CD14-positive monocyte (primary cell): ENCODE measurements around the gene IL13. TPM values are rescaled to one million over a fixed set of nuclear protein-coding genes. Genes with fewer than 3 reads are reported as not detected.

Experiments
- DNase-seq, 3 donors: peaks; one replicate each; pipeline ENCODE4 v3.0.0-alpha.2; 2011 to 2022
- H2AFZ ChIP-seq: 2 replicates; pipeline ENCODE4 v1.6.0; 2012; ENCODE audit warnings: mild to moderate bottlenecking, low read depth, low read length, inconsistent platforms; ENCODE audit not compliant: insufficient read depth, poor library complexity, severe bottlenecking
- H3K27ac ChIP-seq, 2 donors: 1 replicate in 1 of 2; 2 replicates in 1 of 2; pipeline ENCODE4 v1.5.1; 2012 to 2013; ENCODE audit warnings: low read length in 2 of 2, control low read depth in 1 of 2, inconsistent platforms in 1 of 2, low read depth in 1 of 2, mild to moderate bottlenecking in 1 of 2
- H3K27me3 ChIP-seq, 2 donors: one replicate each; pipeline versions ENCODE4 v1.6.0 to v1.6.1; 2011 to 2013; ENCODE audit warnings: low read length in 2 of 2; ENCODE audit not compliant: control insufficient read depth in 2 of 2, insufficient read depth in 2 of 2
- H3K36me3 ChIP-seq, 2 donors: replicated peaks in 1 of 2; 1 replicate in 1 of 2; 2 replicates in 1 of 2; pipeline versions ENCODE4 v1.5.1 to v1.6.1; 2012 to 2013; ENCODE audit warnings: low read length in 2 of 2, control low read depth in 1 of 2, inconsistent platforms in 1 of 2, mild to moderate bottlenecking in 1 of 2; ENCODE audit not compliant: insufficient read depth in 2 of 2, control insufficient read depth in 1 of 2
- H3K4me1 ChIP-seq, 2 donors: 1 replicate in 1 of 2; 2 replicates in 1 of 2; pipeline versions ENCODE4 v1.5.1 to v1.6.1; 2012 to 2013; ENCODE audit warnings: low read length in 2 of 2, control low read depth in 1 of 2, inconsistent platforms in 1 of 2, mild to moderate bottlenecking in 1 of 2, moderate library complexity in 1 of 2; ENCODE audit not compliant: insufficient read depth in 2 of 2, control insufficient read depth in 1 of 2
- H3K4me2 ChIP-seq: replicated peaks from 2 replicates; pipeline ENCODE3; 2012; ENCODE audit warnings: low read length, moderate library complexity, mild to moderate bottlenecking; ENCODE audit not compliant: poor library complexity, severe bottlenecking; ENCODE audit errors: extremely low read depth
- H3K4me3 ChIP-seq, 3 experiments: fragments of 200-600 bp in 1 of 3; sonication (generic) in 1 of 3; replicated peaks in 1 of 3; 1 replicate in 2 of 3; 2 replicates in 1 of 3; pipeline ENCODE4 v1.5.1; 2011 to 2013; ENCODE audit warnings: low read length in 3 of 3, mild to moderate bottlenecking in 3 of 3, control low read depth in 2 of 3, low read depth in 2 of 3, inconsistent platforms in 1 of 3, moderate library complexity in 1 of 3
- H3K79me2 ChIP-seq: 2 replicates; pipeline ENCODE4 v1.6.0; 2012; ENCODE audit warnings: mild to moderate bottlenecking, control low read depth, inconsistent platforms, low read length, moderate library complexity; ENCODE audit not compliant: insufficient read depth
- H3K9ac ChIP-seq: 2 replicates; pipeline ENCODE4 v1.6.0; 2017; ENCODE audit warnings: low read length, mild to moderate bottlenecking; ENCODE audit not compliant: insufficient read depth, poor library complexity, severe bottlenecking
- H3K9me3 ChIP-seq, 2 donors: replicated peaks in 1 of 2; 1 replicate in 1 of 2; 2 replicates in 1 of 2; pipeline versions ENCODE4 v1.5.1 to v1.6.1; 2012 to 2013; ENCODE audit warnings: low read length in 2 of 2, control low read depth in 1 of 2; ENCODE audit not compliant: control insufficient read depth in 1 of 2, insufficient read depth in 1 of 2
- H4K20me1 ChIP-seq: 2 replicates; pipeline ENCODE4 v1.6.0; 2012; ENCODE audit warnings: mild to moderate bottlenecking, low read length, control low read depth, moderate library complexity; ENCODE audit not compliant: insufficient read depth
- H3K27ac Mint-ChIP-seq, 7 donors: one replicate each; pipeline ENCODE4 v1.8.0; 2020; ENCODE audit warnings: mild to moderate bottlenecking in 7 of 7, mixed read lengths in 7 of 7, moderate library complexity in 6 of 7, inconsistent platforms in 2 of 7
- H3K27me3 Mint-ChIP-seq, 3 donors: one replicate each; pipeline ENCODE4 v1.8.0; 2021 to 2022; ENCODE audit warnings: low read depth in 3 of 3, mild to moderate bottlenecking in 3 of 3, mixed read lengths in 3 of 3, moderate library complexity in 3 of 3, inconsistent platforms in 1 of 3
- H3K36me3 Mint-ChIP-seq, 2 donors: one replicate each; pipeline ENCODE4 v1.8.0; 2020; ENCODE audit warnings: mixed read lengths in 2 of 2, inconsistent platforms in 1 of 2, mild to moderate bottlenecking in 1 of 2
- H3K4me1 Mint-ChIP-seq: one replicate; pipeline ENCODE4 v1.8.0; 2020; ENCODE audit warnings: mild to moderate bottlenecking, mixed read lengths
- H3K4me3 Mint-ChIP-seq, 2 donors: one replicate each; pipeline ENCODE4 v1.8.0; 2020; ENCODE audit warnings: mild to moderate bottlenecking in 2 of 2, mixed read lengths in 2 of 2, moderate library complexity in 1 of 2
- H3K9me3 Mint-ChIP-seq, 7 donors: one replicate each; pipeline ENCODE4 v1.8.0; 2020 to 2022; ENCODE audit warnings: mixed read lengths in 7 of 7, mild to moderate bottlenecking in 6 of 7, moderate library complexity in 6 of 7, inconsistent platforms in 2 of 7
- WGBS: methylation state at CpG from one replicate; pipeline ENCODE4 v1.1.5; 2013; ENCODE audit warnings: missing lambda C conversion rate; ENCODE audit not compliant: insufficient coverage; 5-methylcytosine and 5-hydroxymethylcytosine counted together
- intact Hi-C, 2 donors: fragments of 100-400 bp; cut with micrococcal nuclease; formaldehyde crosslinking; loops; one replicate each; pipeline versions ENCODE4 v1.15.0 to v1.15.1; 2023
- polyA plus RNA-seq, 3 donors: library from polyadenylated mRNA; depleted of rRNA in 1 of 3; unstranded in 2 of 3; stranded (reverse) in 1 of 3; fragments of 300-500 nt in 2 of 3; fragments of >200 nt in 1 of 3; fragmentation: Illumina TruSeq in 2 of 3; gene quantifications; 1 replicate in 2 of 3; 2 replicates in 1 of 3; pipeline ENCODE4 v1.2.3, GENCODE V29; 2012 to 2021
- TF ChIP-seq, protein P1 (sequence below): fragments of 200-600 bp; IDR thresholded peaks from one replicate; pipeline ENCODE4 v1.8.0; 2022; ENCODE audit warnings: antibody characterized with exemption, mild to moderate bottlenecking

Gene IL13
- polyA plus RNA-seq, 3 donors = not detected

- no peaks in the 10 kb centered on the region for H3K4me1 ChIP-seq
- no peaks in the 10 kb centered on the region for H3K4me1 Mint-ChIP-seq
- peaks cover 5 to 15% (median 14%) of the 10 kb centered on the region in 7 donors for H3K9me3 Mint-ChIP-seq
- no peaks in the 10 kb centered on the region for H4K20me1 ChIP-seq
- H3K9me3 ChIP-seq = peaks cover 0 to 2% of the 10 kb centered on the region in 2 donors
- peaks cover 9 to 10% of the 10 kb centered on the region in 2 donors for H3K36me3 ChIP-seq
- H3K27ac ChIP-seq = no peak overlapping the region
- no peak overlapping the region for H2AFZ ChIP-seq
- H3K36me3 Mint-ChIP-seq = peaks cover 13 to 20% of the 10 kb centered on the region in 2 donors
- intact Hi-C loops = no loop called here
- no peak overlapping the region for H3K4me2 ChIP-seq
- H3K27ac Mint-ChIP-seq = no peak overlapping the region
- TF ChIP-seq, protein P1, sequence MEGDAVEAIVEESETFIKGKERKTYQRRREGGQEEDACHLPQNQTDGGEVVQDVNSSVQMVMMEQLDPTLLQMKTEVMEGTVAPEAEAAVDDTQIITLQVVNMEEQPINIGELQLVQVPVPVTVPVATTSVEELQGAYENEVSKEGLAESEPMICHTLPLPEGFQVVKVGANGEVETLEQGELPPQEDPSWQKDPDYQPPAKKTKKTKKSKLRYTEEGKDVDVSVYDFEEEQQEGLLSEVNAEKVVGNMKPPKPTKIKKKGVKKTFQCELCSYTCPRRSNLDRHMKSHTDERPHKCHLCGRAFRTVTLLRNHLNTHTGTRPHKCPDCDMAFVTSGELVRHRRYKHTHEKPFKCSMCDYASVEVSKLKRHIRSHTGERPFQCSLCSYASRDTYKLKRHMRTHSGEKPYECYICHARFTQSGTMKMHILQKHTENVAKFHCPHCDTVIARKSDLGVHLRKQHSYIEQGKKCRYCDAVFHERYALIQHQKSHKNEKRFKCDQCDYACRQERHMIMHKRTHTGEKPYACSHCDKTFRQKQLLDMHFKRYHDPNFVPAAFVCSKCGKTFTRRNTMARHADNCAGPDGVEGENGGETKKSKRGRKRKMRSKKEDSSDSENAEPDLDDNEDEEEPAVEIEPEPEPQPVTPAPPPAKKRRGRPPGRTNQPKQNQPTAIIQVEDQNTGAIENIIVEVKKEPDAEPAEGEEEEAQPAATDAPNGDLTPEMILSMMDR = no peak
- no peaks in the 10 kb centered on the region for H3K79me2 ChIP-seq
- no peak overlapping the region for H3K9ac ChIP-seq
- no peak overlapping the region for H3K4me3 ChIP-seq
- H3K4me3 Mint-ChIP-seq = no peak overlapping the region
- peaks cover 2 to 3% of the 10 kb centered on the region in 2 donors for H3K27me3 ChIP-seq
- H3K27me3 Mint-ChIP-seq = peaks cover 8 to 14% (median 10%) of the 10 kb centered on the region in 3 donors
- whole genome bisulfite sequencing = 100% methylated on average over 1 of the region's 2 CpGs
- no peak for DNase-seq
Measured at GRCh38 chr5:132647473-132647872, 10.5 kb upstream of the IL13 start.

DNA sequence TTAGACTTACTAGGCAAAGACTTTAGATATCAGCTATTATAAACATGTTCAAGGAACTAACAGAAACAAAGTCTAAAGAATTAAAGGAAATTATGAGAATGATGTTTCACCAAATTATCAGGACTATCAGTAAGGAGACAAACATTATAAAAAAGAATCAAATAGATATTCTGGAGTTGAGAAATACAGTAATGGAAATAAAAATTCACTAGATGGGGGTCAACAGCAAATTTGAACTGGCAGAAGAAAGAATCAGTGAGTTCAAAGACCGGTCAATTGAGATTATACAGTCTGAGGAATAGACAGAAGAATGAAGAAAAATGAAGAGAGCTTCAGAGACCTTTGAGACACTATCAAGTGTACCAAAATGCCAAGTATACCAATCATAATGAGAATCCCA is 9.6 kb upstream of the IL13 start:
- no CpG with 5 or more reads among the region's 1 CpG for WGBS
- H3K27me3 ChIP-seq = peaks cover 3 to 11% of the 10 kb centered on the region in 2 donors
- TF ChIP-seq, protein P1 = no peak
- no peak overlapping the region for H3K4me3 ChIP-seq
- Mint-ChIP-seq H3K9me3 (peaks cover 5 to 15% (median 14%) of the 10 kb centered on the region in 7 donors), H3K27me3 (peaks cover 14 to 19% (median 15%) of the 10 kb centered on the region in 3 donors), H3K27ac (no peak overlapping the region), H3K4me1 (no peaks in the 10 kb centered on the region), H3K4me3 (no peak overlapping the region), H3K36me3 (peaks cover 4 to 12% of the 10 kb centered on the region in 2 donors)
- peaks cover under 1 to 1% of the 10 kb centered on the region in 2 donors for H3K36me3 ChIP-seq
- H3K79me2 ChIP-seq = no peaks in the 10 kb centered on the region
- intact Hi-C loops = no loop called here
- H4K20me1 ChIP-seq = no peaks in the 10 kb centered on the region
- peaks cover 0 to 2% of the 10 kb centered on the region in 2 donors for H3K9me3 ChIP-seq
- H3K27ac ChIP-seq = no peak overlapping the region
- no peak for DNase-seq
- H3K4me2 ChIP-seq = no peak overlapping the region
- H3K9ac ChIP-seq = no peak overlapping the region
- no peak overlapping the region for H2AFZ ChIP-seq
- H3K4me1 ChIP-seq = no peaks in the 10 kb centered on the region
